ENCODE data around the gene LSM7.

GRCh38 chr19:2340496-2341243 is 12.3 kb upstream of the LSM7 start:
- TF ChIP-seq POLR2A (IDR thresholded peaks at IDR 0.05) = no peak
- no peak for TF ChIP-seq CTCF (IDR thresholded peaks at IDR 0.05)

Data from lower leg skin (tissue), 3 donors.